Activated CD8-positive, alpha-beta memory T cell treated with anti-CD3 and anti-CD28 coated beads, Interleukin-2, amount 50 U/mL, for 48 hours (primary cell): ENCODE measurements around the gene NT5DC1.

Experiments used
- DNase-seq: peaks from one replicate; pipeline ENCODE4 v3.0.0-alpha.2; 2020

Gene NT5DC1

DNA sequence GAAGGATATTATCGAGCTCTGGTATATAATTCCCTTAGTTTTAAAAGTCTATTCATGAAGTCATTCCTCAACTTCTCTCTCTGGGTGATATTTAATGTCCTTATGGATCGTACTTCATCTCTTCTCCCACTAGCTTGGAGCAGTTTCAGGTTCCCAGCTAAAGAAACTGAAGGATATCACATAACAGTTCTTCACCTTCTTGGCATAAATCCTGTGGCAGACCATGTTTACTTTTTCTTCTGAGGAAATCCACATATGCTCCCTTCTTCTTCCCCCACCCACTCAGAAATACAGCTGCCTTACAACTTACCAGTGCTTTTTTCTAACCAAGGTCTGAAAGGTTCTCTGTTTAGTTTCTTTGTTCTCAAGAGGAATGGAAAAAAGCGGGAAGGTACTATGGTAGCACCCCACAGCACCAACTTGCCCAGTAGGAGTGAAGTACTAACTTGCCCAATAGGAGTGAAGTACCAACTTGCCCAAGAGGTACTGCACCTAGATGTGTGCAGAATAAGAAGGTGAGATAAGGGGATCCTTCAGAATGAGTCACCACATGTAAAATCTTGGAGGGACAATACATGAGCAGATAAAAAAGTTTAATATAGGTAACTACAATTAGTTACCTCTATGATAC is 100.1 kb downstream of the NT5DC1 start:
- DNase-seq: no peak

DNA sequence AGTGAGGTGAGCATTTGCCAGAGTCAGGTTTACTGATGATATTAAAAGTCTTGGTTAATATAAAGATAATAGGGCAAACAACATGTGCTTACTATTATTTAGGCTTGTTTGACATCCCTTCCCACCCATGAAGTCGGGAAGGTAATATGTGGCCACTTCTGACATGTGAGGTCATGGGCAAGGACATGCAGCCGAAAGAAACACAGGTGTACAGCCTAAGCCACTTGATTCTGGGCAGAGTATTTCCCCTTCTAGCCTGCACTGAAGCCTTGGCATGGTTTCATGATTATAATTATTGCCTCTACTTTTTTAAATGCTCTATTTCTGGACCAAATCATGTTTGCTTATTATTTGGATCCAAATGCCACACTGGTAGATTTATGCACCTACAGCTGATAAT is 100.9 kb downstream of the NT5DC1 start:
- DNase-seq: no peak

- no peak for DNase-seq
Measured at GRCh38 chr6:116205281-116205680, 104.6 kb downstream of the NT5DC1 start.

DNA sequence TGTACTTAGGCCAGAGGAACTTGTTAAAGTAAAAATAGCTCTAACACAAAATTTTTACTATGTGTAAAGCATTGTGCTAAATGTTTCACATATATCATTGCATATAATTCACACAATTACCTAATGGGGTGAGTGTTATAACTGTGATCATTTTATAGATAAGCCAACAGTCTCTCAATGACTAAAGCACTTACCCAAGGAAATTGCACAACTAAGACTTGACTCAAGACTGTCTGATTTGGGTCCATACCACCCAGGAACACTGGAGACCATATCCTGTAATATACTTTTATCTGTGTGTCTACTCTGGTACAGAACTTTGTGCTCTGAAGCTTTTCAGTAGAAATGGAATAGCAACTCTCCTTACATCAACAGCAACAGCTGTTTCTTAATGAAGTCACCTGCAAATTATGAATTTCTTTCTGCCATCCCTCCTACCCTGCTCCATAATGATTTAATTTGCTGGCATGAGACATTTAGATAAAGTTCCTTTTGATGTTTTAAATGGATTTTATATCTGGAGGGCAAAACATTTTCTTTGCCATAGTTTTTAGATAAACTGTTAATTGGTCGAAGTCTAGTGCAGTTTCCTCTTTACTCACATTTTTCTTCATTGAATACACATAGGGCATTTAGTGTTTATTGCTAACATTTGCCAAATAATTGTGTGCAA is 105.7 kb downstream of the NT5DC1 start:
- no peak for DNase-seq

DNA sequence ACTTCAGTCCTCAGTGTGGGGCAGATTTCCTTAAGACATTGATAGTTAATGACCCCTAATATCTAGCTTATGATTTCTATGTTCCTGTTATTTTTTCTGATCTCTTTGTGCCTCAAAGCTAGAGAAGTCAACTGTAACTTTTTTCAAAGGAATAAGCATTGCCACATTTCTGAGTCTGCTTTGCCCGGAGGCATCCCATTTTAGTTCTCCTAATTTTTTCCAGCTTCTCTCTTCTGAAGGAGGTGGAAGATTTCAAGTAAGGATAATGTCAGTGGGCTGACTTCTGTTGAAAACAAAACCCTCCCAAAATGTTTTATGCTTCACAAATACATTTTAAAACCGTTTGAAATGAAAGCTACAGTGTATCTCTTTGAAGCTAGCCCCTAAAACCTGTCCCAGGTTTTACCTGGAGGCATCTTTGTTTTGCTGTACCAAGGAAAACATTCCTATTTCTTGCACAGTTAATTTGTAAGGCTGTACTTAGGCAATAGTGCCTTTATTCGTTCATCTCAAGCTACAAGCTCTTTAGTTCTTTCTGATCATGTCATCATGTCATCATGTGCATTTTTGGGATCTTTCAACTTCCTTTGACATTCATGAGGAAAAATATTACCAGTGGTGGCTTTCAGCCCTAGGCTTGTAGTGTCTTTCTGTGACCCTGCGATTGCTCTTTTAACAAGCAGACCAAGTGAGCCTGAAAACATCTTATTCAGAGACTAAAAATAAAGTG is 107.6 kb downstream of the NT5DC1 start:
- DNase-seq: no peak

- DNase-seq: no peak
Measured at GRCh38 chr6:116210316-116210715, 109.7 kb downstream of the NT5DC1 start.

GRCh38 chr6:116210750-116211425 is 110.2 kb downstream of the NT5DC1 start:
- DNase-seq: no peak

DNA sequence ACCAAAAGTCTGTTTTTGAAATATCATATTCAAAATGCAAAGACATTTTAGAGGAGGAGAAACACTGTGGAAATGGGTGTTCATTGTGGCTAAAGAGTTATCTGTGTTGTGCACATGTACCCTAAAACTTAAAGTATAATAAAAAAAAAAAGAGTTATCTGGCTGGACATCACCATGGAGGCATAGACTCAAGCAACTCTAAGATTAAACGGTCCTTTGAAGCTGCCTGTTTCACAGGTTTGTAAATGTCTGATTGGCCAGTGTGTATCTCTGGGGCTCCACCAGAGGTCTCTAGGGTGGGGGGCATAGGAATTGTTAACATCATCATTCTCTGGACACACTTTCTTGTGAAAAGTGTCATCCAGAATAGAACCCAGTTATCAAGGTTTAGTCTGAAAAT is 114.0 kb downstream of the NT5DC1 start:
- no peak for DNase-seq

DNA sequence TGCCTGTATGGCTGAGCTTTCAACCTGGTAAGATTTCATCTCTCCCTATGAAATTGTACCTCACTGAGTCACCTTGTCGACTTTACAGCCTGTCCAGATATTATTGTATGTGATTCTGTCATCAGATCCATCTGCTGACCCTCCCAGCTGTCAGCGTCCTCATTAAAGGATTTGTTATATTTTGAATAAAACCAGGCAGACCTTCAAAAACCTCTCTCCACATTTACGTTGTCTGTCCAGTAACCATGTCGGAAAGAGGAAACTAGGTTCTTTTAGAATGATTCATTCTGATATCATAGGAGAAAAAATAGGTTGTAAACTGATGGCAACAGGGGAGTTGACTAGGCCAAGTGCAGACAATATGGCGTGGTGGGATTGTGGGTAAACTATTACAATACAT is 114.8 kb downstream of the NT5DC1 start:
- no peak for DNase-seq

DNA sequence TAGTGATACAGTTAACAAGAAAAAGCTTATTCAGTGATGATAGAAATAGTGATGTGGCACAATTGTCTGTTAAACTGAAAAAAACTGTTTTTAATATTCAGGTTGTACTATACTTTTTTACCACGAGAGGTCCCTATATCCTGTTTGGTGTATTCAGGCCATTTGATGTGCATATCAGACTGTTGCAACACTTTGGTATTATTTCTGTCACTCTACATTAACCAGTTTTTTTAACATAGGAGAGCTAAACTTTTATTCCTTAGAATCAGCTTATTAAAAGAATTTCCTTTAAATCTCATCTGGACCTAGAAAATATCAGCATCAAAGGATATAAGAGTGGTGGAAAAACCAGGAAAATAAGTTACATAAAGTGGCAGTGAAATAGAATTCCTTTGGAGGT is 116.4 kb downstream of the NT5DC1 start:
- DNase-seq: no peak

- no peak for DNase-seq
Measured at GRCh38 chr6:116218172-116218633, 117.5 kb downstream of the NT5DC1 start.

- DNase-seq: no peak
Measured at GRCh38 chr6:116218866-116219265, 118.2 kb downstream of the NT5DC1 start.

DNA sequence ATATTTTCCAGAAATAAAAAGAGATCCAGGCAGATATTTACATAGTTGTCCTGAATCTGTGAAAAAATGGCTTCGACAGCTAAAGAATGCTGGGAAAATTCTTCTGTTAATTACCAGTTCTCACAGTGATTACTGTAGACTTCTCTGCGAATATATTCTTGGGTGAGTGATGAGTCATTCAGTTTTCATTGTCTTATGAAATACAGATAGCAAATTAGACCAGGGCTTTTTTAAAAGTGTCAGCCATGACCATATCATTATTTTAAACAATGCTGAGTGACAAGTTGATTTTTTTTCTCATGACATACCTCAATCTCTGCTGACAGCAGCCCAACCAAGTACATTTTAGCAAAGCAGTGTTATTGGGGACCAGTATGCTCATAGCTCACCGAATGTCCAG is 120.4 kb downstream of the NT5DC1 start:
- DNase-seq: no peak

- DNase-seq: no peak
Measured at GRCh38 chr6:116221911-116222310, 121.3 kb downstream of the NT5DC1 start.

DNA sequence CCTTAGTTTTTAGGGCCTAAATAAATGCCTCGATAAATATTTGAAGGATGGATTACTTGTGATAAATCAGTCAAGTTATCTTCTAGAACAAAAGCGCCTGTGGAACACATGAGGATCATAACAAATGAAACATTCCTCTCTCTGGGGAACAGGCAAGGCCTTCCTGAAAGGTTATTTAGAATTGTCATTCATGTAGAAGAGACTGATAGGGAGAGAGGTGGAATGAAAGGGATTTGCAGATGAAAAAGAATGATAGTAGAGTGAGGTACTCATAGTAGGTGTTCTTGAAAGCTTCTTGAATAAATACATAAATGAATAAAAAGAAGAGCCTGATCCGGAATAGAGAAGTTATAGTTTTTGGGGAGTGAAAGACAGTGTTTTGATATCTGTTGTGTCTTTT is 122.7 kb downstream of the NT5DC1 start:
- DNase-seq: no peak

- no peak for DNase-seq
Measured at GRCh38 chr6:116229287-116229913, 128.7 kb downstream of the NT5DC1 start.

- DNase-seq: no peak
Measured at GRCh38 chr6:116234689-116235088, 134.0 kb downstream of the NT5DC1 start.

GRCh38 chr6:116238083-116238482 is 137.4 kb downstream of the NT5DC1 start:
- no peak for DNase-seq

DNA sequence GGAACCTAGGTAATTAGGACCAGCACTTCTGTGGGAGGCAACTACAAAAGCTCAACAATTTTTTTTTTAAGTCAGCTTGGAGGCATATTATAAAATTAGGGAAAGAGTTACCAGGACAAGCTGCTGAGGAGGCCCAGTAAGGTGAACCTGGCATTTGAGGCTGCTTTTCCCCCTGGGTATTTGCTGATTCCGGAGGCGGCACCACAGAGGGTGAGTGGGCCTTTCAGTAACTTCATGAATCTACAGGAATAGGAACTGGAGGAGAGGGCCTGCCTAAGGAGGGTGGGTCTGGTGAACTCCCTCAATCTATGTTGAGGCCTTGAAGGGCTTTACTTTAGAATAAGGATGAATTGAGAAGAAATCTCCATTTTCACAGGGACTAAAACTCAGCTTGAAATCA is 138.6 kb downstream of the NT5DC1 start:
- no peak for DNase-seq

DNA sequence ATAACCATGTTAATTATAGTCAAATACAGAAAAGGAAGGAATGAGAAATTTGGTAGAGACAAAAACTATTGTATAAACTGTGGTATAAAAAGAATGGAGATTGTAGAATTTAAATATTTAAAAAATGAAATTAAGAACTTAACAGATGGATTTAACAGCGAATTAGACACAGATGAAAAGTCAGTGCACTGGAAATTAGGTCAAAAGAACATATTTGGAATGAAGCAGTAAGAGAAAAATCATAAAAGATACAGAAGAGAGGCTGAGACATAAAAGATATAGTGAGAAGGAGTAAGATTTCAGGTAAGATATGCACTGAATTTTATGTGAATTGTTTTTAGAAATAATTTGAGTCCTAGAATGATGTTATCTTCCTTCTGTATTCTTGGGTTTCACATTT is 139.2 kb downstream of the NT5DC1 start:
- no peak for DNase-seq

DNA sequence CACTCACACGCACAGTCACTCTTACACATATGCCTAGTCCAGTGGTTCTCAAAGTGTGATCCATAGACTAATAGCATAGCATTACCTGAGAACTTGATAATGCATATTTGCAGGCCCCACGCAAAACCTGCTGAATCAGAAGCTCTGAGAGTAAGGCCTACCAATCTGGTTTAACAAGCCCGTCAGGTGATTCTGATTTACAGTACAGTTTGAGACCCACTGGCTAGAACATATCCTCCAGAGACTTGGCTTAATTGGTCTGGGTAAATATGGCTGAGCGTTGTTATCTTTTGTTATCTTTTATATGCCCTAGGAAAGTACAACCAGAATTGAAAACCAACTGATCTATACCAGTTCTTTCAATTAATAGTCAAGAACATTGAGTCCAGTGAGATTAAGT is 143.6 kb downstream of the NT5DC1 start:
- DNase-seq: no peak

- DNase-seq: no peak
Measured at GRCh38 chr6:116246089-116246488, 145.4 kb downstream of the NT5DC1 start.

DNA sequence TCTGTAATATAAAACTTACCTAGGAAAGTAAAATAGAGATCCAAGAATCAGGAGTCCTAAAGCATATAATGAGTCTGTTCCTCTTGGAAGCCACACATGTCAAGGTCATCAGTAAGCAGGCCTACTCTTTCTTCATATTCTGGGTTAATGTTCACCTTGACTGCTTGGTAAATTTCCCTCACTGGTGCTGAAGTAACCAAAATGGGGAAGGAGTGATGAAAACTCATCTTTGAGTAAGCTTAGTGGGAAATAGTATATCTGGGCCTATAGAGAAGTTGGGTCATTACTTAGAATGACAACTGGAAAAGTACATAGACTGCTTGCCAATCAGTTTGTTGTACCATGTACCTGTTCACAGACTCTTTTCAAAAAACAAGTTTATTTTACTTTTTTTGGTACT is 146.6 kb downstream of the NT5DC1 start:
- no peak for DNase-seq
